Trophoblast cell (in vitro differentiated cells and primary cell): ENCODE results near the gene RAG1.

Experiments
- DNase-seq, 2 donors: peaks; one replicate each; pipeline ENCODE4 v3.0.0-alpha.2; 2016
- H2AFZ ChIP-seq: 2 replicates; pipeline ENCODE4 v1.6.1; 2013; ENCODE audit warnings: low read length, moderate library complexity, mild to moderate bottlenecking; ENCODE audit not compliant: insufficient read depth, poor library complexity
- H2AK5ac ChIP-seq: 2 replicates; pipeline ENCODE4 v1.6.1; 2013; ENCODE audit warnings: mild to moderate bottlenecking, low read length
- H2BK120ac ChIP-seq: 2 replicates; pipeline ENCODE4 v1.6.1; 2013; ENCODE audit warnings: low read length, mild to moderate bottlenecking, moderate library complexity; ENCODE audit not compliant: insufficient read depth, poor library complexity
- H2BK12ac ChIP-seq: 2 replicates; pipeline ENCODE4 v1.6.1; 2013; ENCODE audit warnings: mild to moderate bottlenecking, low read length, moderate library complexity
- H2BK5ac ChIP-seq: 2 replicates; pipeline ENCODE4 v1.6.1; 2013; ENCODE audit warnings: low read length, low read depth, moderate library complexity, mild to moderate bottlenecking; ENCODE audit not compliant: poor library complexity
- H3K14ac ChIP-seq: 2 replicates; pipeline ENCODE4 v1.6.1; 2013; ENCODE audit warnings: mild to moderate bottlenecking, low read length
- H3K18ac ChIP-seq: 2 replicates; pipeline ENCODE4 v1.6.1; 2013; ENCODE audit warnings: mild to moderate bottlenecking, low read length
- H3K23ac ChIP-seq: 2 replicates; pipeline ENCODE4 v1.6.1; 2013; ENCODE audit warnings: low read length
- H3K27ac ChIP-seq: 2 replicates; pipeline ENCODE4 v1.5.1; 2013; ENCODE audit warnings: low read depth, mild to moderate bottlenecking, inconsistent platforms, low read length, moderate library complexity
- H3K27me3 ChIP-seq: 2 replicates; pipeline ENCODE4 v1.6.1; 2013; ENCODE audit warnings: inconsistent platforms, mild to moderate bottlenecking, low read length, moderate library complexity; ENCODE audit not compliant: insufficient read depth
- H3K36me3 ChIP-seq, 2 experiments: 1 replicate in 1 of 2; 2 replicates in 1 of 2; pipeline ENCODE4 v1.6.1; 2013; ENCODE audit warnings: low read length in 2 of 2, mild to moderate bottlenecking in 2 of 2, moderate library complexity in 1 of 2; ENCODE audit not compliant: insufficient read depth in 2 of 2, control insufficient read depth in 1 of 2
- H3K4ac ChIP-seq: 2 replicates; pipeline ENCODE4 v1.6.1; 2013; ENCODE audit warnings: low read depth, mild to moderate bottlenecking, low read length, moderate library complexity
- H3K4me1 ChIP-seq, 2 experiments: 1 replicate in 1 of 2; 2 replicates in 1 of 2; pipeline ENCODE4 v1.6.1; 2013; ENCODE audit warnings: low read length in 2 of 2, mild to moderate bottlenecking in 2 of 2, moderate library complexity in 1 of 2; ENCODE audit not compliant: insufficient read depth in 2 of 2, control insufficient read depth in 1 of 2
- H3K4me2 ChIP-seq: 2 replicates; pipeline ENCODE4 v1.6.1; 2013; ENCODE audit warnings: inconsistent platforms, mild to moderate bottlenecking, low read length, moderate library complexity
- H3K4me3 ChIP-seq: 2 replicates; pipeline ENCODE4 v1.5.1; 2013; ENCODE audit warnings: mild to moderate bottlenecking, low read depth, low read length, inconsistent platforms
- H3K79me1 ChIP-seq: one replicate; pipeline ENCODE4 v1.6.1; 2013; ENCODE audit warnings: low read length
- H3K79me2 ChIP-seq: 2 replicates; pipeline ENCODE4 v1.6.1; 2013; ENCODE audit warnings: low read length, mild to moderate bottlenecking; ENCODE audit not compliant: control insufficient read depth, insufficient read depth, poor library complexity
- H3K9ac ChIP-seq: 2 replicates; pipeline ENCODE4 v1.6.1; 2013; ENCODE audit warnings: mild to moderate bottlenecking, low read length
- H3K9me3 ChIP-seq: 2 replicates; pipeline ENCODE4 v1.6.1; 2013; ENCODE audit warnings: low read depth, mild to moderate bottlenecking, control low read depth, inconsistent platforms, low read length; ENCODE audit not compliant: insufficient read depth
- H4K12ac ChIP-seq: 2 replicates; pipeline ENCODE4 v1.6.1; 2013; ENCODE audit warnings: low read depth, mild to moderate bottlenecking, low read length, moderate library complexity
- H4K8ac ChIP-seq: 2 replicates; pipeline ENCODE4 v1.6.1; 2013; ENCODE audit warnings: low read depth, mild to moderate bottlenecking, low read length, moderate library complexity
- H4K91ac ChIP-seq: one replicate; pipeline ENCODE4 v1.6.1; 2013; ENCODE audit warnings: low read depth, mild to moderate bottlenecking, low read length, moderate library complexity
- WGBS: extraction: QIAGEN DNeasy Blood & Tissue Kit; methylation state at CpG from one replicate; pipeline ENCODE4 v1.1.7; 2013; ENCODE audit warnings: missing lambda C conversion rate; ENCODE audit not compliant: insufficient read length, insufficient coverage; ENCODE audit errors: extremely low coverage; 5-methylcytosine and 5-hydroxymethylcytosine counted together

Gene RAG1

DNA sequence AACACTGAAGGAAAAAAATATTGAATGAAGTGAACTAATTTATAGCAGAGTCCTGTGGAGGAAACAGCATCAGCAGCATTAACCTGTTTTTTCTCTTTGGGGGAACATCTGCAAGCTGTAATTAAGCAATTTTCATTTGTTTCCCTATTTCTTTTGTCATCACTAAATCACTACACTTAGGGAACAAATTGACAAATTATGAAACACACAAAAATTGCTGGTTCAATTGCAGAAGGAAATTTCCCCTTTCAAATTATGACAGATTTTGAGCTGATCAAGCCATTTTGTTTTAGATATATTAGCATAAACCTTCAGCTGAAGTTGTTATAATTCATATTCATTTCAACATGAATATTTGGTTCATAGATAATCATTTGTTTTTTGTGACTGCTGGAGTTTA is 52.4 kb downstream of the RAG1 start:
- no peak for DNase-seq
- Histone ChIP-seq H3K27me3 (no peaks in the 10 kb centered on the region), H4K8ac (no peak overlapping the region), H2AK5ac (no peak overlapping the region), H2BK120ac (no peak overlapping the region), H3K79me1 (peaks cover 5% of the 10 kb centered on the region), H3K4me3 (no peak overlapping the region), H3K4ac (no peak overlapping the region), H3K14ac (no peak overlapping the region), H4K12ac (no peak overlapping the region), H3K36me3 (no peaks in the 10 kb centered on the region), H3K9me3 (no peaks in the 10 kb centered on the region), H3K9ac (no peak overlapping the region), H3K4me1 (no peaks in the 10 kb centered on the region), H4K91ac (no peak overlapping the region), H3K79me2 (no peaks in the 10 kb centered on the region), H3K23ac (no peak overlapping the region), H3K18ac (no peak overlapping the region), H2BK12ac (no peak overlapping the region), H3K4me2 (no peak overlapping the region), H2BK5ac (no peak overlapping the region), H3K27ac (no peak overlapping the region), H2AFZ (no peak overlapping the region)

DNA sequence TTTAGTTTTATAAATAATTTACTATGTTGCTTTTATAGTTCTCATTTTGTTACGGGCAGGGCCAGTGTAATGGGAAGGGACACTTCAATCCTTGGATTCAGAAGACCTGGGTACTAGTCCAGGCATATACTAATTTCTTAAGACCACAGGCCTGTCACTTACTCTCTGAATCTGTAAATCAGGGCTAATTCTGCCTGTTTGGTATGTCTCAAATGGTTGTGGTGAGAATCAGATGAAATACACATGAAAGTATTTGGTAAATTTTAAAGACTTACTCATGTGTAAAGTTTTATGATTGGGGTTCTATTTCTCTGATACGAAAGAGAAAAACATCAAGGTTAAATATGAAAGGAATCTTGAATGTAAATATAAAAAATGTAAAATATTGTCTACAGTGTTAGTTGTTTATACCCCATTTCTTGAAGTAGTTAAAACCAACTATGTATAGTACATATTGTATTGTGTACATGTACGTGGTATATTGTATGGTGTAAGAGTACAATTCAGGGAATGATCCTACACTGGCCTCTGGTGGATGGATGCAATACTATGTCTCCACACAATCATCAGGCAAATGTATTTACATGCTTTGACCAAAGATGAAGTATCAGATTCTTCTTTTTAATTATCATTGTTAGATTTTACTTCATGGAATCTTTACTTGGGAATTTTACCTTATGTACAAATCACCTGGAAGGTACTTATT is 54.8 kb downstream of the RAG1 start:
- Histone ChIP-seq H2AK5ac (no peak overlapping the region), H3K14ac (no peak overlapping the region), H3K79me2 (no peaks in the 10 kb centered on the region), H3K23ac (no peak overlapping the region), H3K4me1 (peaks cover 0 to 2% of the 10 kb centered on the region in 2 experiments), H4K8ac (no peak overlapping the region), H3K27me3 (no peaks in the 10 kb centered on the region), H3K79me1 (peaks cover 12% of the 10 kb centered on the region), H2AFZ (no peak overlapping the region), H2BK120ac (no peak overlapping the region), H3K4me3 (no peak overlapping the region), H3K4ac (no peak overlapping the region), H4K12ac (no peak overlapping the region), H4K91ac (no peak overlapping the region), H3K27ac (no peak overlapping the region), H3K18ac (no peak overlapping the region), H3K9me3 (no peaks in the 10 kb centered on the region), H3K4me2 (no peak overlapping the region), H2BK12ac (no peak overlapping the region), H2BK5ac (no peak overlapping the region), H3K36me3 (no peaks in the 10 kb centered on the region), H3K9ac (no peak overlapping the region)
- WGBS, result no CpG with 5 or more reads among the region's 3 CpGs
- peak in 1 of 2 donors; percentile 48 for DNase-seq

DNA sequence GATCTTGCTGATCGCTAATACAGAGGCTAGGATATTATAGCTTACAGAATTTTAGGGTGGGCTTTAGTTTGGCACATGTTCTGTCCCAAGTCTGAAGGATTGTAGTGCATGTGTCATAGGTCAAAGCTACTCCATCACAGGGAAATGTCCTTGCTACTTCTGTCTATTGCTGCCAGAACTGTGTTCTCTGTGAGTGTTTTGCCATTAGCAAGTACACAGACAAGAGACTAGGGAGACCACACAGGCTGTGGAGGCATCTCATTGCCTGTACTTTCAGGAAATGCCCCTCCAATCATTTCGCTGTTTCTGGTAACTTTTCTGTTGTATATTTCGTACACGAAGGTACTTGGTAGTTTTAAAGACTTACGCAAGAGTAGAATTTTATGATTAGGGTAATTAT is 55.7 kb downstream of the RAG1 start:
- peak overlapping the region; percentile 18 for H4K91ac ChIP-seq
- H3K4me1 ChIP-seq, result peaks cover 0 to 6% of the 10 kb centered on the region in 2 experiments
- peak overlapping the region; percentile 44 for H3K14ac ChIP-seq
- no peak overlapping the region for H2AFZ ChIP-seq
- no peak overlapping the region for H3K9ac ChIP-seq
- H3K18ac ChIP-seq, result peak overlapping the region; percentile 65
- no peak for DNase-seq
- H3K23ac ChIP-seq, result no peak overlapping the region
- H3K4ac ChIP-seq, result no peak overlapping the region
- no peak overlapping the region for H3K4me2 ChIP-seq
- H4K12ac ChIP-seq, result no peak overlapping the region
- H2BK5ac ChIP-seq, result peak overlapping the region; percentile 5
- H3K36me3 ChIP-seq, result no peaks in the 10 kb centered on the region
- no peaks in the 10 kb centered on the region for H3K9me3 ChIP-seq
- no peak overlapping the region for H2AK5ac ChIP-seq
- peak overlapping the region; percentile 65 for H4K8ac ChIP-seq
- no peak overlapping the region for H2BK120ac ChIP-seq
- no peaks in the 10 kb centered on the region for H3K27me3 ChIP-seq
- WGBS, result no CpG with 5 or more reads among the region's 5 CpGs
- H3K4me3 ChIP-seq, result no peak overlapping the region
- peak overlapping the region; percentile 30 for H2BK12ac ChIP-seq
- H3K79me2 ChIP-seq, result no peaks in the 10 kb centered on the region
- peaks cover 18% of the 10 kb centered on the region for H3K79me1 ChIP-seq
- peak overlapping the region; percentile 19 for H3K27ac ChIP-seq

DNA sequence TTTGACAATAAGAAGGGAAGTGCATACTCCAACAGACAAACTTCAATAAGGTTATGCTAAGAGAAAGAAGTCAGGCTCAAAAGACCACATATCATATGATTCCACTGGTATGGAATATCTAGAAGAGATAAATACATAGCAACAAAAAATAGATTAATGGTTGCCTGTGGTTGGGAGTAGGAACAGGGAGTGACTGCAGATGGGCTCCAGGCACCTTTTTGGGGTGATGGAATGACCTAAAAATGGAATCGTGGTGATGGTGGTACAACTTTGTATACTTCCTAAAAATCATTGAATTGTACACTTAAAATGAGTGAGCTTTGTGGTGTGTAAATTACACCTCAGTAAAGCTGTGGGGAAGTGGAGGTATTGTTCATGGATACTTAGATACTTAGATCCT is 59.2 kb downstream of the RAG1 start:
- H2AK5ac ChIP-seq, result no peak overlapping the region
- no peak overlapping the region for H3K9ac ChIP-seq
- H3K18ac ChIP-seq, result no peak overlapping the region
- H2AFZ ChIP-seq, result no peak overlapping the region
- H3K79me1 ChIP-seq, result peaks cover 32% of the 10 kb centered on the region
- WGBS, result no CpG with 5 or more reads among the region's 1 CpG
- peak overlapping the region; percentile 98 for H3K27ac ChIP-seq
- no peak overlapping the region for H4K8ac ChIP-seq
- H3K27me3 ChIP-seq, result no peaks in the 10 kb centered on the region
- H3K36me3 ChIP-seq, result no peaks in the 10 kb centered on the region
- H2BK5ac ChIP-seq, result peak overlapping the region; percentile 71
- no peak overlapping the region for H3K4me3 ChIP-seq
- H4K12ac ChIP-seq, result no peak overlapping the region
- H2BK12ac ChIP-seq, result peak overlapping the region; percentile 95
- H4K91ac ChIP-seq, result peak overlapping the region; percentile 93
- no peak overlapping the region for H3K4me2 ChIP-seq
- H3K9me3 ChIP-seq, result no peaks in the 10 kb centered on the region
- DNase-seq, result no peak
- peak overlapping the region; percentile 54 for H3K14ac ChIP-seq
- H3K4ac ChIP-seq, result peak overlapping the region; percentile 37
- H3K4me1 ChIP-seq, result peaks cover 0 to 8% of the 10 kb centered on the region in 2 experiments
- H2BK120ac ChIP-seq, result peak overlapping the region; percentile 89
- H3K23ac ChIP-seq, result no peak overlapping the region
- no peaks in the 10 kb centered on the region for H3K79me2 ChIP-seq
